ENCODE measurements around the gene STS. TPM values are rescaled to one million over a fixed set of nuclear protein-coding genes. Genes with fewer than 3 reads are reported as not detected.

Gene STS
- total and polyA plus RNA-seq, 2 donors (not counting 3 experiments of a cell fraction or from before 2014, with no cell fraction given): 2.1 to 4.9 TPM

DNA sequence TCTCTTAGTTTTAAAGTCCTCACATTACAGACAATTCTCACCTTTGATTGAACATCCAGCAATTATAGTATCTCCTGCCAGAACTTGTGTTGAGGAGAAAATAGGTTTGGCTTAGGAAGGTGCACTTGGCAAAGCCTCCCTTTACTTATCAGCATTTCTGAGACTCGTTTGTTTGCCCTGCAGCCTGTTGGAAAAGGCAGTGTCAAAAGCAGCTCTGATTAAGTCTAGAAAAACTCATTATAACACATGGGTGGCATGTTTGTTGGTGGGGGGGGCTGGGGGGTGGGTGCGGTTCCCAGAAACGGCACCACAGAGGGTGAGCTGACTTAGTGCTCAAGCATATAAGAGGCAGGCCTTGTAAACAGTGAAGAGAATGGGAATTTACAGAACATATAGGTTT lies 22.1 kb downstream of the STS start:
- FAIRE-seq (no peak), DNase-seq (ENCODE audit: low read depth, low spot score) (no peak)
- TF ChIP-seq, protein P1, sequence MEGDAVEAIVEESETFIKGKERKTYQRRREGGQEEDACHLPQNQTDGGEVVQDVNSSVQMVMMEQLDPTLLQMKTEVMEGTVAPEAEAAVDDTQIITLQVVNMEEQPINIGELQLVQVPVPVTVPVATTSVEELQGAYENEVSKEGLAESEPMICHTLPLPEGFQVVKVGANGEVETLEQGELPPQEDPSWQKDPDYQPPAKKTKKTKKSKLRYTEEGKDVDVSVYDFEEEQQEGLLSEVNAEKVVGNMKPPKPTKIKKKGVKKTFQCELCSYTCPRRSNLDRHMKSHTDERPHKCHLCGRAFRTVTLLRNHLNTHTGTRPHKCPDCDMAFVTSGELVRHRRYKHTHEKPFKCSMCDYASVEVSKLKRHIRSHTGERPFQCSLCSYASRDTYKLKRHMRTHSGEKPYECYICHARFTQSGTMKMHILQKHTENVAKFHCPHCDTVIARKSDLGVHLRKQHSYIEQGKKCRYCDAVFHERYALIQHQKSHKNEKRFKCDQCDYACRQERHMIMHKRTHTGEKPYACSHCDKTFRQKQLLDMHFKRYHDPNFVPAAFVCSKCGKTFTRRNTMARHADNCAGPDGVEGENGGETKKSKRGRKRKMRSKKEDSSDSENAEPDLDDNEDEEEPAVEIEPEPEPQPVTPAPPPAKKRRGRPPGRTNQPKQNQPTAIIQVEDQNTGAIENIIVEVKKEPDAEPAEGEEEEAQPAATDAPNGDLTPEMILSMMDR (IDR thresholded peaks at IDR 0.05; ENCODE audit: extremely low read depth in 1 of 2, insufficient read depth in 1 of 2, low read depth in 1 of 2, low read length in 2 of 2): no peak
- no peak for TF ChIP-seq GATA2 (IDR thresholded peaks at IDR 0.05; ENCODE audit: insufficient read depth, insufficient read length, low read depth, low read length)
- TF ChIP-seq POLR2A (IDR thresholded peaks at IDR 0.05; ENCODE audit: low read depth, low read length): no peak
- TF ChIP-seq FOS (IDR thresholded peaks at IDR 0.05; ENCODE audit: borderline replicate concordance, insufficient read depth, low read length): no peak
- TF ChIP-seq MYC (IDR thresholded peaks at IDR 0.05; ENCODE audit: low read depth, low read length): no peak
- TF ChIP-seq, protein P2, sequence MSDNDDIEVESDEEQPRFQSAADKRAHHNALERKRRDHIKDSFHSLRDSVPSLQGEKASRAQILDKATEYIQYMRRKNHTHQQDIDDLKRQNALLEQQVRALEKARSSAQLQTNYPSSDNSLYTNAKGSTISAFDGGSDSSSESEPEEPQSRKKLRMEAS (IDR thresholded peaks at IDR 0.05; ENCODE audit: insufficient read depth, insufficient read length): no peak
- no peak for TF ChIP-seq EZH2 (IDR thresholded peaks at IDR 0.05; ENCODE audit: borderline replicate concordance, low read depth, low read length, severe bottlenecking)
- TF ChIP-seq JUN (IDR thresholded peaks at IDR 0.05; ENCODE audit: borderline replicate concordance, insufficient read depth, insufficient read length, low read depth): no peak
- TF ChIP-seq POLR2AphosphoS5 (IDR thresholded peaks at IDR 0.05; ENCODE audit: insufficient read depth, low read depth, low read length): no peak
- Histone ChIP-seq H3K27ac (ENCODE audit: insufficient read depth, low read depth, low read length) (no peak overlapping the region), H3K27me3 (ENCODE audit: control insufficient read depth in 2 of 2, insufficient read depth in 2 of 2, low read length in 2 of 2) (no peaks in the 10 kb centered on the region), H4K20me1 (replicated peaks; ENCODE audit: control insufficient read depth, extremely low read depth, insufficient read depth, low read length) (no peaks in the 10 kb centered on the region), H3K9me1 (replicated peaks; ENCODE audit: control insufficient read depth, extremely low read depth, insufficient read depth, low read length) (no peaks in the 10 kb centered on the region), H3K79me2 (ENCODE audit: control insufficient read depth, insufficient read depth, low read length) (no peaks in the 10 kb centered on the region), H3K9ac (replicated peaks; ENCODE audit: extremely low read depth, insufficient read depth, low read length) (no peak overlapping the region), H3K36me3 (ENCODE audit: control insufficient read depth in 2 of 2, extremely low read depth in 1 of 2, insufficient read depth in 2 of 2, low read length in 2 of 2) (no peaks in the 10 kb centered on the region), H3K4me1 (ENCODE audit: control insufficient read depth, extremely low read depth, insufficient read depth, low read length) (no peaks in the 10 kb centered on the region), H3K9me3 (replicated peaks; ENCODE audit: control insufficient read depth, insufficient read depth, low read length) (no peaks in the 10 kb centered on the region), H3K4me2 (ENCODE audit: insufficient read depth, low read length) (no peak overlapping the region), H3K4me3 (replicated peaks in 1 of 3; ENCODE audit: insufficient read depth in 1 of 3, low read depth in 1 of 3, low read length in 3 of 3) (no peak overlapping the region), H2AFZ (ENCODE audit: low read depth, low read length) (no peak overlapping the region)
- intact Hi-C loops (cut with micrococcal nuclease) (no loop called here), dilution Hi-C loops (cut with MboI; ENCODE audit: extremely low pct_ligation_motif_present, low sequenced_read_pairs) (no loop called here)
- POLR2A ChIA-PET: no interaction called here
- CTCF ChIA-PET: no interaction called here
- no TSS peak for BruUV-seq (replicated peaks)
